ENCODE data around the gene CTAGE9.

CTAGE9 gene

DNA sequence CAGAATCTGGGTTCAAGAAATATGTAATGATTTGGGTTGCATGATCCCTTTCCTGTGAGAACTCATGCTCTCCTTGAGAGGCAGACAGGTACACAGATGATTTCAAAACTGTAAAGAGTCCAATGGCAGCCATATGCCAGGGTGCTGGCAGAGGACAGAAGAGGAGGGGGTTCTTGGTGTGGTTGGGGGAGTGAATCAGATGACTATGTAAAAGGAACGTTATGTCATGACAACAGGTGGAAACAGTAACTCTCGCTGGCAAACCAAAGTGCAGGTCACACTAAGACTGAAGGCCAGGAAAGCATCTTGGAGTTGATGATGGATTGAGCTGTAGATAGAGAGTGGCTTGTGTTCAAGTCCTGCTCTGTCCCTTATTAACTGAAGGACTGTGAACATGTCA, 29.9 kb downstream of the CTAGE9 start:
- no peak overlapping the region for H3K27ac ChIP-seq
- DNase-seq (ENCODE audit: low read depth, low spot score): no peak

DNA sequence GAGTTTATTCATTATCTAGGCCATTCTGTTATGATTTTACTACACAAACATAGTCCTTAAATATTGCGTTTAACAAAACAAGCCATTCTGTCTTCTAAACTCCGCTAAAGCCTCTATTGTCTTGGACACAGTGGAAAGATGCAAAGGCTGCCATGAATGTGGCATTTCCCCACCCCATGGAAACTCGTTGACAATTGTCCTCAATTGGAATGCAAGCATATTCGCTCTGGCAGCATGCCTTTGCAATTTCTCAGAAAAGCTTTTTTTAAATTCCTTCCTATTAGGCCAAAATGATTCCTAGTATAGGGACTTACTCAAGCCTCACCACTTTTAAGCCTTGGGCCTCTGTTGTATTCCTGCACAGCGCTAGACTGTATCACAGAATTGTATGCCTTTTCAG, 32.4 kb downstream of the CTAGE9 start:
- H3K27ac ChIP-seq: no peak overlapping the region
- DNase-seq (ENCODE audit: low read depth, low spot score): no peak

DNA sequence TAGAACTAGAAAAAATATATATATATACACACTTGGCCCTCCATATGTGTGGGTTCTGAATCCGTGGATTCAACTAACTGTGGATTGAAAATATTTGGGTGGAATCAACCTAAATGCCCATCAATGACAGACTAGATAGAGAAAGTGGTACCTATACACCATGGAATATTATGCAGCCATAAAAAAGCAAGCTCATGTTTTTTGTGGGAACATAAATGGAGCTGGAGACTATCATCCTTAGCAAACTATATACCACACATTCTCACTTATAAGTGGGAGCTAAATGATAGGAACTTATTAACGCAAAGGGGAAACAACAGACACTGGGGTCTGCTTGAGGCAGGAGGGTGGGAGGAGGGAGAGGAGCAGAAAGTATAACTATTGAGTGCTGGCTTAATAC, 37.6 kb downstream of the CTAGE9 start:
- DNase-seq (ENCODE audit: low read depth, low spot score): no peak
- H3K27ac ChIP-seq: no peak overlapping the region

DNA sequence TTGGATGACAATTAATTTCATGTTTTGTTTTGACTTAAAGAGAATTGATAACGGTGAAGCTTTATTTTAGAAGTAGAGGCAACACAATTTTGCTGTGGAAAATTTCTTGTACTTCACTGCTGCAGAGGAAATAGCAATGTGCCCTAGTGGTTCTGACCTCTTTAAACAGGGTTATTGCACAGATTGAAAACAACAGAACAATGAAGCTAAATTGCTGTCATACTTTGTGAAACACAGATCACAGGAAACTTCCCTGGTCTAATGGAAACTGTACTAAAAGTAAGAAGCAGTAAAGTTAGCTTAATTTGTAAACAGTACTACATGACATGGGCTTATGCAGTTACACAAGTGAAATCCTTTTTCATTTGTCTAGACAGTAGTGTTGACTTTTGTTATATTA, 40.9 kb downstream of the CTAGE9 start:
- no peak for DNase-seq (ENCODE audit: low read depth, low spot score)
- no peak overlapping the region for H3K27ac ChIP-seq

DNA sequence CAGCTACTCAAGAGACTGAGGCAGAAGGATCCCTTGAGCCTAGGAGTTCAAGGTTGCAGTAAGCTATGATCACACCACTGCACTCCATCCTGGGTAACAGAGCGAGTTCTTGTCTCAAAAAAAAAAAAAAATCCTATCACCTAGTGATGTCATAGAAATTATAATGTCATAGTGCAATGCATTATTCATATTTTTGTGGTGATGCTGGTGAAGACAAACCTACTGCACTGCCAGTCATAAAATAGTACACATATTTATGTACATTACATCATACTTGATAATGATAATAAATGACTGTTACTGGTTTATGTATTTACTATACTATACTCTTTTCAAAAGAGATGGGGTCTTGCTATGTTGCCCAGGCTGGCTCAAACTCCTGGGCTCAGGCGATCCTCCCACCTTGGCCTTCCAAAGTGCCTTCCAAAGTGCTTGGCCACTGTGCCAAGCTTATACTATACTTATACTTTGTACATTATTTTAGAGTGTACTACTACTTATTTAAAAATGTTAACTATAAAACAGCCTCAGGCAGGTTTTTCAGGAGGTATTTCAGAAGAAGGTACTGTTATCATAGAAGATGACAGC, 47.1 kb downstream of the CTAGE9 start:
- H3K27ac ChIP-seq: no peak overlapping the region
- DNase-seq (ENCODE audit: low read depth, low spot score): no peak

DNA sequence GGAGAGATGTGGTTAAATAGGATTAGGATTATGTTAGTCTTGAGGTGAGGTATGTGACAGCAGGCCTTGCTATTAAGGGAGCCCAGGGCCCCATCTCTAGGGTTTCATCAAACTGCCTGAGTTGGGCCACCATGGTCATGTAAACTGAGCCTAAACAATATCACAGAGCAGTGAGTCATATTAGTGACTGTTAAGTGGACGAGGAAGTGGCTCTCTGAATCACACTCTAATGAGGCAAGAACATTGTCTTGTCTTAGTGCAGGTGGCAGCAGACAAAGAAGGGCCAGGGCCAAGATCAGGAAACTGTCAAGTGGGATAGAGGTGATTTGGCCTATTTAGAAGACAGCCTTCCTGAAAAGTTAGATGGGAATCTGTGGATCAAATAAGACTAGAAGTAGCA, 50.6 kb downstream of the CTAGE9 start:
- H3K27ac ChIP-seq: peak overlapping the region; percentile 3
- DNase-seq (ENCODE audit: low read depth, low spot score): peak; percentile 46
